SK-N-SH treated with all-trans-retinoic acid at 6 μM for 48 hours (cell line): ENCODE measurements around the gene CTSE.

Experiments used
- ARNTL ChIP-seq: fragments of 450-650 bp; formaldehyde crosslinking; IDR thresholded peaks from 2 replicates; pipeline ENCODE4 v1.5.0; 2020; ENCODE audit warnings: low read depth, mild to moderate bottlenecking, moderate library complexity, borderline replicate concordance
- BACH2 ChIP-seq: fragments of 250-450 bp; sonication (Bioruptor Pico); IDR thresholded peaks from 2 replicates; pipeline ENCODE4 v1.9.0; 2021; ENCODE audit warnings: mild to moderate bottlenecking, borderline replicate concordance
- ESRRG ChIP-seq: fragments of 250-450 bp; sonication (Bioruptor Pico); IDR thresholded peaks from 2 replicates; pipeline ENCODE4 v1.6.1; 2021; ENCODE audit warnings: mild to moderate bottlenecking
- GLIS3 ChIP-seq: fragments of 250-450 bp; sonication (Bioruptor Pico); IDR thresholded peaks from 2 replicates; pipeline ENCODE4 v1.5.0; 2020; ENCODE audit warnings: mild to moderate bottlenecking, moderate library complexity
- OSR1 ChIP-seq: fragments of 250-450 bp; sonication (Bioruptor Pico); IDR thresholded peaks from 2 replicates; pipeline ENCODE4 v1.8.0; 2022; ENCODE audit warnings: moderate library complexity, mild to moderate bottlenecking, inconsistent platforms
- RARB ChIP-seq: fragments of 250-450 bp; sonication (Bioruptor Pico); IDR thresholded peaks from 2 replicates; pipeline ENCODE4 v1.8.0; 2021; ENCODE audit warnings: mild to moderate bottlenecking, moderate library complexity
- SNAI2 ChIP-seq: fragments of 250-450 bp; sonication (Bioruptor Pico); IDR thresholded peaks from 2 replicates; pipeline ENCODE4 v1.5.0; 2020; ENCODE audit warnings: mild to moderate bottlenecking, moderate library complexity
- ZFP30 ChIP-seq: fragments of 450-650 bp; formaldehyde crosslinking; IDR thresholded peaks from 2 replicates; pipeline ENCODE4 v1.5.0; 2022; ENCODE audit warnings: mild to moderate bottlenecking, moderate library complexity
- ZNF70 ChIP-seq: fragments of 450-650 bp; formaldehyde crosslinking; IDR thresholded peaks from 2 replicates; pipeline ENCODE4 v1.5.0; 2020; ENCODE audit warnings: mild to moderate bottlenecking, moderate library complexity
- ZNF8 ChIP-seq: fragments of 450-650 bp; formaldehyde crosslinking; IDR thresholded peaks from 2 replicates; pipeline ENCODE4 v1.5.0; 2020; ENCODE audit warnings: mild to moderate bottlenecking, moderate library complexity
- TF ChIP-seq, protein P1 (sequence below): fragments of 250-450 bp; sonication (Bioruptor Pico); IDR thresholded peaks from 2 replicates; pipeline ENCODE4 v1.5.1; 2020; ENCODE audit warnings: low read depth, mild to moderate bottlenecking, moderate library complexity
- TF ChIP-seq, protein P2 (sequence below): fragments of 250-450 bp; sonication (Bioruptor Pico); IDR thresholded peaks from 2 replicates; pipeline ENCODE4 v1.8.0; 2020; ENCODE audit warnings: mild to moderate bottlenecking, moderate library complexity, borderline replicate concordance
- TF ChIP-seq, protein P3 (sequence below): fragments of 250-450 bp; sonication (Bioruptor Pico); IDR thresholded peaks from 2 replicates; pipeline ENCODE4 v1.8.0; 2021; ENCODE audit warnings: low read depth, mild to moderate bottlenecking, moderate library complexity, borderline replicate concordance

DNA sequence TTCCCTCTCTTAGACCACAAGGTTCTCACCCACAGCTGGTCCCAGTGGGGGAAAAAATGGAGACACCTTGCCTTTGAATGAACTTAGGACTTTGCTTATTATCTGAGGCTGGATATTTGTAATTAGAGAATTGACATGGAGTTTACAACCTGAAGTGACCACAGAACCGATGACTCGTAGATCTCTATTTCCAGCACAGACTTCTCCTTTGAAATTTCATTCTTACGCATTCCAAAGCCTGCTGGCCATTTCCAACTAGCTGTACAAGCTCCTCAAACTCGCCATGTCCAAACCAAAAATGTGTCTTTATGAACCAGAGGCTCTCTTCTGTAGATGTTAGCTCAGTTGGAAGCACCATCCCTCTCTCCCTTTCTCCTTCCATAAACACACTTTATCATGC is 32.5 kb downstream of the CTSE start:
- TF ChIP-seq ARNTL (CRISPR knock-in tag) (no peak), BACH2 (CRISPR knock-in tag) (no peak), SNAI2 (CRISPR knock-in tag) (no peak), GLIS3 (no peak), ESRRG (no peak), RARB (no peak), OSR1 (CRISPR knock-in tag) (no peak), ZNF8 (CRISPR knock-in tag) (no peak), ZFP30 (CRISPR knock-in tag) (no peak), ZNF70 (CRISPR knock-in tag) (no peak)
- TF ChIP-seq, protein P1, sequence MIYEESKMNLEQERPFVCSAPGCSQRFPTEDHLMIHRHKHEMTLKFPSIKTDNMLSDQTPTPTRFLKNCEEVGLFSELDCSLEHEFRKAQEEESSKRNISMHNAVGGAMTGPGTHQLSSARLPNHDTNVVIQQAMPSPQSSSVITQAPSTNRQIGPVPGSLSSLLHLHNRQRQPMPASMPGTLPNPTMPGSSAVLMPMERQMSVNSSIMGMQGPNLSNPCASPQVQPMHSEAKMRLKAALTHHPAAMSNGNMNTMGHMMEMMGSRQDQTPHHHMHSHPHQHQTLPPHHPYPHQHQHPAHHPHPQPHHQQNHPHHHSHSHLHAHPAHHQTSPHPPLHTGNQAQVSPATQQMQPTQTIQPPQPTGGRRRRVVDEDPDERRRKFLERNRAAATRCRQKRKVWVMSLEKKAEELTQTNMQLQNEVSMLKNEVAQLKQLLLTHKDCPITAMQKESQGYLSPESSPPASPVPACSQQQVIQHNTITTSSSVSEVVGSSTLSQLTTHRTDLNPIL (CRISPR knock-in tag), result no peak
- TF ChIP-seq, protein P2, sequence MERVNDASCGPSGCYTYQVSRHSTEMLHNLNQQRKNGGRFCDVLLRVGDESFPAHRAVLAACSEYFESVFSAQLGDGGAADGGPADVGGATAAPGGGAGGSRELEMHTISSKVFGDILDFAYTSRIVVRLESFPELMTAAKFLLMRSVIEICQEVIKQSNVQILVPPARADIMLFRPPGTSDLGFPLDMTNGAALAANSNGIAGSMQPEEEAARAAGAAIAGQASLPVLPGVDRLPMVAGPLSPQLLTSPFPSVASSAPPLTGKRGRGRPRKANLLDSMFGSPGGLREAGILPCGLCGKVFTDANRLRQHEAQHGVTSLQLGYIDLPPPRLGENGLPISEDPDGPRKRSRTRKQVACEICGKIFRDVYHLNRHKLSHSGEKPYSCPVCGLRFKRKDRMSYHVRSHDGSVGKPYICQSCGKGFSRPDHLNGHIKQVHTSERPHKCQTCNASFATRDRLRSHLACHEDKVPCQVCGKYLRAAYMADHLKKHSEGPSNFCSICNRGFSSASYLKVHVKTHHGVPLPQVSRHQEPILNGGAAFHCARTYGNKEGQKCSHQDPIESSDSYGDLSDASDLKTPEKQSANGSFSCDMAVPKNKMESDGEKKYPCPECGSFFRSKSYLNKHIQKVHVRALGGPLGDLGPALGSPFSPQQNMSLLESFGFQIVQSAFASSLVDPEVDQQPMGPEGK (CRISPR knock-in tag), result no peak
- TF ChIP-seq, protein P3, sequence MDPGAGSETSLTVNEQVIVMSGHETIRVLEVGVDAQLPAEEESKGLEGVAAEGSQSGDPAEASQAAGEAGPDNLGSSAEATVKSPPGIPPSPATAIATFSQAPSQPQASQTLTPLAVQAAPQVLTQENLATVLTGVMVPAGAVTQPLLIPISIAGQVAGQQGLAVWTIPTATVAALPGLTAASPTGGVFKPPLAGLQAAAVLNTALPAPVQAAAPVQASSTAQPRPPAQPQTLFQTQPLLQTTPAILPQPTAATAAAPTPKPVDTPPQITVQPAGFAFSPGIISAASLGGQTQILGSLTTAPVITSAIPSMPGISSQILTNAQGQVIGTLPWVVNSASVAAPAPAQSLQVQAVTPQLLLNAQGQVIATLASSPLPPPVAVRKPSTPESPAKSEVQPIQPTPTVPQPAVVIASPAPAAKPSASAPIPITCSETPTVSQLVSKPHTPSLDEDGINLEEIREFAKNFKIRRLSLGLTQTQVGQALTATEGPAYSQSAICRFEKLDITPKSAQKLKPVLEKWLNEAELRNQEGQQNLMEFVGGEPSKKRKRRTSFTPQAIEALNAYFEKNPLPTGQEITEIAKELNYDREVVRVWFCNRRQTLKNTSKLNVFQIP (CRISPR knock-in tag), result no peak
